Naive thymus-derived CD8-positive, alpha-beta T cell (primary cell): ENCODE data around the gene NEK7. TPM values are rescaled to one million over a fixed set of nuclear protein-coding genes. Genes with fewer than 3 reads are reported as not detected.
A peak's percentile ranks its signal among the peaks of the same experiment; 100 is the strongest.

Source experiments
- ATAC-seq, 2 donors: fragments of 150-1000 bp; cut with Tn5 transposase in 1 of 2; sonication (Bioruptor Pico), chemical (Tn5 transposase) in 1 of 2; 1 replicate in 1 of 2; 2 replicates in 1 of 2; pipeline ENCODE4 v1.10.0; 2021; ENCODE audit warnings: mild to moderate bottlenecking in 2 of 2, moderate library complexity in 2 of 2
- POLR2A ChIA-PET: fragments of 350-600 bp; sonication (Branson Sonifier 250); formaldehyde crosslinking; loops from one replicate; lab custom pipeline; 2021; ENCODE audit warnings: antibody characterized with exemption; lab: Charles Lee
- DNase-seq, 10 donors: peaks; one replicate each; pipeline versions ENCODE4 v3.0.0 to v3.0.0-alpha.2; 2020 to 2022
- H3K27ac Mint-ChIP-seq, 10 donors: one replicate each; pipeline ENCODE4 v1.8.0; 2020 to 2022; ENCODE audit warnings: mild to moderate bottlenecking in 10 of 10, mixed read lengths in 10 of 10, moderate library complexity in 4 of 10, inconsistent platforms in 1 of 10
- H3K27me3 Mint-ChIP-seq, 5 donors: one replicate each; pipeline ENCODE4 v1.8.0; 2021 to 2022; ENCODE audit warnings: mixed read lengths in 5 of 5
- H3K36me3 Mint-ChIP-seq, 3 donors: one replicate each; pipeline ENCODE4 v1.8.0; 2020 to 2022; ENCODE audit warnings: mixed read lengths in 3 of 3, mild to moderate bottlenecking in 2 of 3, inconsistent platforms in 1 of 3
- H3K4me1 Mint-ChIP-seq, 4 donors: one replicate each; pipeline ENCODE4 v1.8.0; 2021 to 2022; ENCODE audit warnings: mixed read lengths in 4 of 4
- H3K4me3 Mint-ChIP-seq, 10 donors: one replicate each; pipeline ENCODE4 v1.8.0; 2020 to 2022; ENCODE audit warnings: mild to moderate bottlenecking in 10 of 10, mixed read lengths in 10 of 10, moderate library complexity in 6 of 10, inconsistent platforms in 1 of 10
- H3K9me3 Mint-ChIP-seq, 9 donors: one replicate each; pipeline ENCODE4 v1.8.0; 2020 to 2022; ENCODE audit warnings: mixed read lengths in 9 of 9, mild to moderate bottlenecking in 3 of 9, inconsistent platforms in 1 of 9, moderate library complexity in 1 of 9
- polyA plus RNA-seq, 3 donors: library from polyadenylated mRNA; unstranded; fragments of 300-500 nt; fragmentation: Illumina TruSeq; gene quantifications; one replicate each; pipeline ENCODE4 v1.2.3, GENCODE V29; 2021
- total RNA-seq, 8 experiments: library from RNA in 2 of 8; stranded (reverse) in 2 of 8; gene quantifications; one replicate each; pipeline ENCODE4 v1.2.3 and lab custom pipeline; 2021 to 2026

Gene NEK7
- total and polyA plus RNA-seq, 5 experiments from 2014 or later: 21.6 to 58.2 (median 44.5) TPM

- Mint-ChIP-seq H3K4me3 (no peak overlapping the region), H3K36me3 (no peaks in the 10 kb centered on the region), H3K9me3 (no peaks in the 10 kb centered on the region), H3K4me1 (peaks cover 3 to 7% (median 5%) of the 10 kb centered on the region in 4 donors), H3K27ac (no peak overlapping the region), H3K27me3 (no peaks in the 10 kb centered on the region)
- ATAC-seq (no peak), DNase-seq (no peak)
- POLR2A ChIA-PET: no interaction called here
These were observed 5.1 kb upstream of the NEK7 start for GRCh38 chr1:198151688-198152087.

DNA sequence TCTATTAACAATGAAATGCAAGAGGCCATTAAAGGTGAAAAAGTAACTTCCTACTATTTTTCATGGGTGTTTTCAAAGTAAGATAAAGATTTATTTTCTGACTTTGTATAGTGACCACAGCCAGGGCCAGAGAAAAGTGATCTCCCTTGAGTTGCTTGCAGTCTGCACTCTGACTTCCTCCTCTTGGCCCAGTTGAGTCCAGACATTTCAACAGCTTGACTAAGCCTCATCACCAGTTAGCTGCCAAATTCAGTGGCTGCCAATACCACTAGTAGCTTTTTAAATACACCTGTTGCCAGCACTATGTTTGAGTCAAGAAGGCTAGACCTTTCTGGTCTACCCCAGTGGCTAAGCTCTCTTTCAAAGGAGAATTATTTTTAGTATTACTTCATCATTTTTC lies 3.7 kb upstream of the NEK7 start:
- Mint-ChIP-seq H3K27ac (no peak overlapping the region), H3K36me3 (peaks cover 0 to 5% (median 0%) of the 10 kb centered on the region in 3 donors), H3K4me1 (peaks cover 5 to 16% (median 9%) of the 10 kb centered on the region in 4 donors), H3K27me3 (no peaks in the 10 kb centered on the region), H3K4me3 (no peak overlapping the region), H3K9me3 (no peaks in the 10 kb centered on the region)
- POLR2A ChIA-PET: no interaction called here
- ATAC-seq: no peak
- no peak for DNase-seq

GRCh38 chr1:198153804-198154203 lies 3.0 kb upstream of the NEK7 start:
- H3K4me3 Mint-ChIP-seq: no peak overlapping the region
- peaks cover 6 to 23% (median 10%) of the 10 kb centered on the region in 4 donors for H3K4me1 Mint-ChIP-seq
- POLR2A ChIA-PET: no interaction called here
- no peaks in the 10 kb centered on the region for H3K9me3 Mint-ChIP-seq
- no peak overlapping the region for H3K27ac Mint-ChIP-seq
- H3K36me3 Mint-ChIP-seq: peaks cover 0 to 5% (median 0%) of the 10 kb centered on the region in 3 donors
- ATAC-seq (no peak), DNase-seq (no peak)
- no peaks in the 10 kb centered on the region for H3K27me3 Mint-ChIP-seq

DNA sequence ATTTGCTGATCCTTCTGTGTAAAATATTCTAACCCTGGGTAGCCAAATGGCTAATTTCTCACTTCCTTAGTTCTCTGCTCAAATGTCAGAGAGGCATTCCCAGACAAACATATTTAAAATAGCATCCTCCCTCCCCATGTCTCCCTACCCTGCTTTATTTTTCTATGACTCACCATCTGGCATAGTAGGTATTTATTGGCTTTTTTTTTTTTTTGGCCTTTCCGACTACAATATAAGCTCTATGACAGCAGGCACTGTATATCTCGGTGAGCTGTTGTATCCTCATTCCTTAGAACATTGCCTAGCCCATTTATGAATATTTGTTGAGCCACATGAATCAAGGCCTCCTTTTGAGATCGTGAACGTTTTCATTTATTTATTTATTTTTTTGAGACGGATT lies 1.5 kb upstream of the NEK7 start:
- Mint-ChIP-seq H3K27me3 (no peaks in the 10 kb centered on the region), H3K4me3 (peak overlapping the region in 1 of 10 donors; percentile 5), H3K4me1 (peaks cover 13 to 37% (median 19%) of the 10 kb centered on the region in 4 donors), H3K9me3 (no peaks in the 10 kb centered on the region), H3K27ac (peak overlapping the region in 4 of 10 donors; percentile 6 to 66 (median 18)), H3K36me3 (peaks cover 0 to 5% (median 0%) of the 10 kb centered on the region in 3 donors)
- POLR2A ChIA-PET: interaction anchor here (4.4 kb wide), 1 partner anchor 13 kb away, joined by 54 read pairs; no protein-coding TSS in a partner anchor
- ATAC-seq (no peak), DNase-seq (no peak)

- Mint-ChIP-seq H3K27me3 (no peaks in the 10 kb centered on the region), H3K4me1 (peaks cover 13 to 47% (median 28%) of the 10 kb centered on the region in 4 donors), H3K36me3 (peaks cover 0 to 5% (median 0%) of the 10 kb centered on the region in 3 donors), H3K27ac (peak overlapping the region; percentile 86 to 97 (median 94)), H3K4me3 (peak overlapping the region; percentile 87 to 97 (median 91)), H3K9me3 (no peaks in the 10 kb centered on the region)
- DNase-seq (peak; percentile 30 to 81 (median 70)), ATAC-seq (peak; percentile 15 to 42)
- POLR2A ChIA-PET: interaction anchor here (0.7 to 4.4 kb wide), 14 partner anchors 12 to 1779 kb away, joined by 3 to 54 read pairs (median 4); partner anchors contain the start of genes DENND1B and PTPRC
These were observed 570 bp upstream of the NEK7 start for GRCh38 chr1:198156111-198156744.

- Mint-ChIP-seq H3K27me3 (no peaks in the 10 kb centered on the region), H3K36me3 (peaks cover 0 to 5% (median 0%) of the 10 kb centered on the region in 3 donors), H3K4me3 (peak overlapping the region; percentile 94 to 100 (median 100)), H3K27ac (peak overlapping the region; percentile 96 to 100 (median 99)), H3K9me3 (no peaks in the 10 kb centered on the region), H3K4me1 (peaks cover 19 to 58% (median 38%) of the 10 kb centered on the region in 4 donors)
- POLR2A ChIA-PET: interaction anchor here (0.6 to 4.4 kb wide), 13 partner anchors 11 to 548 kb away, joined by 3 to 54 read pairs (median 6); partner anchors contain the start of genes DENND1B and PTPRC
- ATAC-seq (peak; percentile 55 to 56), DNase-seq (peak; percentile 63 to 87 (median 78))
These were observed 546 bp downstream of the NEK7 start for GRCh38 chr1:198157241-198157846.

GRCh38 chr1:198157847-198158725 lies 1.3 kb downstream of the NEK7 start:
- ATAC-seq (peak; percentile 13), DNase-seq (peak in 4 of 10 donors; percentile 12 to 50 (median 36))
- Mint-ChIP-seq H3K4me3 (peak overlapping the region; percentile 94 to 100 (median 100)), H3K4me1 (peaks cover 23 to 63% (median 45%) of the 10 kb centered on the region in 4 donors), H3K9me3 (no peaks in the 10 kb centered on the region), H3K27me3 (no peaks in the 10 kb centered on the region), H3K36me3 (peaks cover 0 to 5% (median 0%) of the 10 kb centered on the region in 3 donors), H3K27ac (peak overlapping the region; percentile 96 to 100 (median 99))
- POLR2A ChIA-PET: interaction anchor here (0.7 to 4.4 kb wide), 13 partner anchors 10 to 362 kb away, joined by 3 to 54 read pairs (median 3); no protein-coding TSS in a partner anchor

- H3K4me3 Mint-ChIP-seq: peak overlapping the region; percentile 94 to 100 (median 100)
These were observed 2.2 kb downstream of the NEK7 start for GRCh38 chr1:198158735-198159589.

GRCh38 chr1:198160222-198160621 lies 3.4 kb downstream of the NEK7 start:
- DNase-seq (no peak), ATAC-seq (no peak)
- Mint-ChIP-seq H3K36me3 (peaks cover 0 to 5% (median 0%) of the 10 kb centered on the region in 3 donors), H3K4me1 (peaks cover 35 to 84% (median 61%) of the 10 kb centered on the region in 4 donors), H3K27ac (peak overlapping the region; percentile 46 to 100 (median 99)), H3K27me3 (no peaks in the 10 kb centered on the region), H3K4me3 (peak overlapping the region in 9 of 10 donors; percentile 22 to 100 (median 57)), H3K9me3 (no peaks in the 10 kb centered on the region)
- POLR2A ChIA-PET: interaction anchor here (1.1 to 1.8 kb wide), 2 partner anchors 10 to 12 kb away, joined by 3 to 8 read pairs; no protein-coding TSS in a partner anchor

More at GRCh38 chr1:198158735-198159589, 2.2 kb downstream of the NEK7 start:
- peak overlapping the region; percentile 96 to 100 (median 99) for H3K27ac Mint-ChIP-seq
- no peaks in the 10 kb centered on the region for H3K9me3 Mint-ChIP-seq
- peak; percentile 75 to 76 for ATAC-seq
- H3K36me3 Mint-ChIP-seq: peaks cover 0 to 5% (median 0%) of the 10 kb centered on the region in 3 donors
- DNase-seq: peak; percentile 74 to 88 (median 82)
- H3K4me1 Mint-ChIP-seq: peaks cover 28 to 72% (median 50%) of the 10 kb centered on the region in 4 donors
- no peaks in the 10 kb centered on the region for H3K27me3 Mint-ChIP-seq
- POLR2A ChIA-PET: interaction anchor here (0.8 to 4.4 kb wide), 9 partner anchors 9 to 252 kb away, joined by 3 to 54 read pairs (median 7); no protein-coding TSS in a partner anchor

DNA sequence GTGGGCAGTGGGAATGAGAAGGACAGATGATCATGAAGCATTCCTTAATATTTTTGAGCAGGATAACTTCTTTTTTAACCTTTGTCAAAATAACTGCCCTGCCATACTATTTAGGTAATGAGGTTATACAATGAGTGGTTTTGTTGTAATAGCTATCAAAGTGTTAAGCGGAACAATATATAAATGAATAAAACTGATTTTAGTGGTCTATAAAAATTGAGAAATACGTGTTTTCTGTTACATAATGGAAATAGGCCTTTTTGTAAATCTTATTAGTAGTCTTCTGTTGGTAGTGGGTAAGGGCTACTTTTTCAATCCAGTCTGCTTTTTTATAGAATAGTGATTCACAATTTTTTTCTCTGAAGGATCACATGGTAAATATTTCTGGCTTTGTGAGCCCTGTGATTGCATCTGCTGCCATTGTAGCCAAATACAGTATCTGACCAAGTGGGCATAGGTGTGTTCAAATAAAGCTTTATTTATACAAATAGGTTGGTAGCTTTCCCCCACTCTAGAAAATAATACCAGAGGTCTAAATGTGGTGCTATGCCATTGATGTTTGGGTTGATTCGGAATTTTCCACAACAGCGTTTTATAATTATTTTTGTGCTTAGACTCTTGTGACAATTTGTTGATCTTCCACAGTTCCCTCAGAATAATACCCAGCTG lies 4.3 kb downstream of the NEK7 start:
- H3K27ac Mint-ChIP-seq: peak overlapping the region; percentile 46 to 100 (median 85)
- DNase-seq (no peak), ATAC-seq (no peak)
- H3K27me3 Mint-ChIP-seq: no peaks in the 10 kb centered on the region
- POLR2A ChIA-PET: interaction anchor here (0.6 to 1.8 kb wide), 2 partner anchors 11 to 501 kb away, joined by 3 to 8 read pairs; no protein-coding TSS in a partner anchor
- H3K4me3 Mint-ChIP-seq: peak overlapping the region in 3 of 10 donors; percentile 19 to 37 (median 33)
- peaks cover 36 to 89% (median 67%) of the 10 kb centered on the region in 4 donors for H3K4me1 Mint-ChIP-seq
- peaks cover 0 to 5% (median 0%) of the 10 kb centered on the region in 3 donors for H3K36me3 Mint-ChIP-seq
- no peaks in the 10 kb centered on the region for H3K9me3 Mint-ChIP-seq
